ENCODE data around the gene PCNX3. TPM values are rescaled to one million over a fixed set of nuclear protein-coding genes. Genes with fewer than 3 reads are reported as not detected.
A peak's percentile ranks its signal among the peaks of the same experiment; 100 is the strongest.

Gene PCNX3
- total RNA-seq, 1 donor from 2014 or later: 9.3 TPM

GRCh38 chr11:65578667-65579066 is 36.9 kb upstream of the PCNX3 start:
- DNase-seq: no peak
- no peak for ATAC-seq (ENCODE audit: poor library complexity)
- intact Hi-C loops (cut with DNase I): no loop called here

- ATAC-seq (ENCODE audit: poor library complexity) (no peak), DNase-seq (no peak)
- intact Hi-C loops (cut with DNase I): no loop called here
Measured at GRCh38 chr11:65579291-65579690, 36.3 kb upstream of the PCNX3 start.

- ATAC-seq (ENCODE audit: poor library complexity): no peak
- no peak for DNase-seq
- intact Hi-C loops (cut with DNase I): no loop called here
Measured at GRCh38 chr11:65580031-65580692, 35.4 kb upstream of the PCNX3 start.

GRCh38 chr11:65580756-65581155 is 34.8 kb upstream of the PCNX3 start:
- no peak for DNase-seq
- intact Hi-C loops (cut with DNase I): no loop called here
- ATAC-seq (ENCODE audit: poor library complexity): no peak

- ATAC-seq (ENCODE audit: poor library complexity) (no peak), DNase-seq (no peak)
- intact Hi-C loops (cut with DNase I): no loop called here
Measured at GRCh38 chr11:65581928-65582327, 33.6 kb upstream of the PCNX3 start.

GRCh38 chr11:65583589-65583988 is 32.0 kb upstream of the PCNX3 start:
- no peak for ATAC-seq (ENCODE audit: poor library complexity)
- intact Hi-C loops (cut with DNase I): no loop called here
- no peak for DNase-seq

GRCh38 chr11:65584106-65584505 is 31.5 kb upstream of the PCNX3 start:
- intact Hi-C loops (cut with DNase I): no loop called here
- no peak for ATAC-seq (ENCODE audit: poor library complexity)

GRCh38 chr11:65584723-65585171 is 30.8 kb upstream of the PCNX3 start:
- no peak for ATAC-seq (ENCODE audit: poor library complexity)
- intact Hi-C loops (cut with DNase I): no loop called here
- no peak for DNase-seq

More at GRCh38 chr11:65584106-65584505, 31.5 kb upstream of the PCNX3 start:
- no peak for DNase-seq

- intact Hi-C loops (cut with DNase I): no loop called here
- DNase-seq: no peak
- no peak for ATAC-seq (ENCODE audit: poor library complexity)
Measured at GRCh38 chr11:65585396-65586246, 30.0 kb upstream of the PCNX3 start.

GRCh38 chr11:65586247-65586630 is 29.3 kb upstream of the PCNX3 start:
- intact Hi-C loops (cut with DNase I): no loop called here

GRCh38 chr11:65586676-65587075 is 28.9 kb upstream of the PCNX3 start:
- ATAC-seq (ENCODE audit: poor library complexity) (peak; percentile 20), DNase-seq (no peak)
- intact Hi-C loops (cut with DNase I): no loop called here

More at GRCh38 chr11:65586247-65586630, 29.3 kb upstream of the PCNX3 start:
- no peak for DNase-seq
- ATAC-seq (ENCODE audit: poor library complexity): no peak

- intact Hi-C loops (cut with DNase I): no loop called here
- DNase-seq (peak; percentile 76), ATAC-seq (ENCODE audit: poor library complexity) (peak; percentile 68)
Measured at GRCh38 chr11:65588199-65589054, 27.1 kb upstream of the PCNX3 start.

- no peak for DNase-seq
- intact Hi-C loops (cut with DNase I): no loop called here
- ATAC-seq (ENCODE audit: poor library complexity): no peak
Measured at GRCh38 chr11:65589444-65590239, 25.9 kb upstream of the PCNX3 start.

- DNase-seq: peak; percentile 77
- intact Hi-C loops (cut with DNase I): no loop called here
- ATAC-seq (ENCODE audit: poor library complexity): no peak
Measured at GRCh38 chr11:65590240-65590738, 25.3 kb upstream of the PCNX3 start.

GRCh38 chr11:65591939-65592857 is 23.4 kb upstream of the PCNX3 start:
- DNase-seq: no peak
- peak; percentile 42 for ATAC-seq (ENCODE audit: poor library complexity)
- intact Hi-C loops (cut with DNase I): no loop called here

- ATAC-seq (ENCODE audit: poor library complexity) (no peak), DNase-seq (no peak)
- intact Hi-C loops (cut with DNase I): no loop called here
Measured at GRCh38 chr11:65592858-65593517, 22.6 kb upstream of the PCNX3 start.

All from Right ventricle myocardium superior (tissue), 1 donor.